NCI-H2081 (cell line): ENCODE data around the gene NUP62CL.
A peak's percentile ranks its signal among the peaks of the same experiment; 100 is the strongest.

Experiments used
- DNase-seq, 2 experiments: peaks; one replicate each; lab custom pipeline; 2025; lab: John Stamatoyannopoulos, UW

Gene NUP62CL

DNA sequence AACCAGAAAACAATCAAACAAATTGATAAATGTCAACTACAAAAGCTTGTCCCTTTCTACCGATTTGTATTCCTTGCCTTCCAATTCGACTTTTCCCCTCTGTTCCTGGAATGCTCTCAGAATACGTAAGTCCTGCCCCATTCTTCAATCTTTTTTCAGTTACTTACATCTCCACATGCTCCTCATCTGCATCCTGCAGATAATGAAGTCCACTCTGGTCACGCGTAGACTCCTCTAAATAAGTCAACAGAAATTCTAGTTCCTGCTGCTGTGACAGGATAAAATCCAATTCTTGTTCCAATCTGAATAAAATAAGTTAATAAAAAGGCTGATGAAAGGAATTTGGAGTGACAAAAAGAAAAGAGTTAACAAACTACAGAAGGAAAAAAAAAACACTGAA lies 53.2 kb downstream of the NUP62CL start:
- no peak for DNase-seq

DNA sequence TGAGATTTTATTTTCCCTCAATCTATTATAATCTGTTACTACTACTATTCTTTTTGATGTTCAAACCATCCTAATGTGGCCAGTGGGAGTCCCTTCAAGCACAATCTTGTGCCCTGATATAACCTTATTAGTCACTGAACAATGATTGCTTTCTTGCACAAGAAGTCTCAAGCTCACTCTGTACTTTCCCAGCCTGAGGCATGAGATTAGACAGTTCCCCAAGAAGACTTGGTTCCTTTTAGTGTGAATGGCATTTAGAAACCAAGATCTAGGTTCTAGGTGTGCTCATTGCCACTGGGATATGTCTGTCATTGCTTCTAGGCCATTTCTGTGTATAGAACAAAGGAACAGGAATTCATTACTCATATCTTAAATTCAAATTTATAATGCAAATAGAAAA lies 59.6 kb downstream of the NUP62CL start:
- no peak for DNase-seq

GRCh38 chrX:107135965-107136307 lies 70.3 kb downstream of the NUP62CL start:
- no peak for DNase-seq

- no peak for DNase-seq
Observed at GRCh38 chrX:107135049-107135964, 70.9 kb downstream of the NUP62CL start.

DNA sequence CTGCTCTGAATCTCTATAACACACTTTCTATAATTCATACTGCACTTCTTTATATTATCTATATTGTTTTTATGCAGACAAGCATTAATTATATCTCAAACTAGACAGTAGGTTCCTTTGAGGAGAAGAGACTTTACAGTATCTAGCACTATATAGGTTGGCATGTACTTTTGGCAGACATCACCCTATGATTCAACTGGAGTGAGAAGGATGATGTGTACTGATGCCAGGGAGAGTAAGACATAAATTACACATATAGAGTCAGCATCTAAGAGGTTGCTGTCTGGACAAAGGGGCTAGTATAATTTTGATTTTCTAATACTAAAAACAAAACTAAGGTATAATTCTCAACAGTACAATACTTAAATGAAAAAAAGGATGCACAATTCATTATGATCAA lies 82.5 kb downstream of the NUP62CL start:
- no peak for DNase-seq

- no peak for DNase-seq
Observed at GRCh38 chrX:107119283-107119682, 87.0 kb downstream of the NUP62CL start.

DNA sequence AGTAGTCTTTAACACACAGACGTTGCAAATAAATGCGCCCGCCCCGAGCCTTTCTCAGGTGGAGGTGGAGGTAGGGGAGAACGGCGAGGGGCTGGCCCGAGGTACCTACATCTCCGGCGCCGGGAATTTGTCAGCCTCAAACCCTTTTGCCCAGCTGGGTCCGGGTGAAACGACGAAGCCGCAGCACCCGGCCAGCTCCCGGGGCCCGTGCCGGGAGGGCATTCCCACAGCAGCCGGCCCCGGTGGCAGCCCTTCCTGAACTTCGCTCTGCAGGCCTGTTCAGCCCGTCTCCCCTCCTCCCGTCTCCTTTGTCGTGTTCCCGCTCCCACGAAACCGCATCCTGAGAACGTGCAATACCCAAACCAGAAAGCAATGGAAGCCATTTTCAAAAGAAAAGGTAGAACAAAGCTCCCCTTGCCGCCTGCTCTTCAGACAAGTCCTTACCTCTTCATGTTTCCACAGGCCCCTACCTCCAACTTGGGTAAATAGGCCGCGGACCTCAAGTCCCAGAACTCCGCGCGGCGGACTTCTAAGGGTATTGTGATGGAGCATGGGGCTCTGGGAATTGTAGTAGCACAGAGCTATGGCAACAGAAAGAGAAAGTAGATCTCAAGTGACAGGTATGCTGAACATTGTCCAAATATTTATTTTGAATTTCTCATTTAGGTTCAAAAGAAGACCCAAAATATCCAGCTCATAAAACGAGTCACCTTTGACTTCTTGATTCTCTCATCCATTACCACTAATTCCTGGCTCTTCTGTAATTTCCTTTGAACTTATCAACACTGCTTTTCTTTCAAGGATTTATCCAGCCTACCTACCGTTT lies 87.7 kb downstream of the NUP62CL start, which contains the start of gene RBM41:
RBM41 (minus strand) TSS at position 501 of the 826 bp plus-strand sequence; CDS start at position 452, 49 bp downstream.
- peak; percentile 80 to 92 for DNase-seq

DNA sequence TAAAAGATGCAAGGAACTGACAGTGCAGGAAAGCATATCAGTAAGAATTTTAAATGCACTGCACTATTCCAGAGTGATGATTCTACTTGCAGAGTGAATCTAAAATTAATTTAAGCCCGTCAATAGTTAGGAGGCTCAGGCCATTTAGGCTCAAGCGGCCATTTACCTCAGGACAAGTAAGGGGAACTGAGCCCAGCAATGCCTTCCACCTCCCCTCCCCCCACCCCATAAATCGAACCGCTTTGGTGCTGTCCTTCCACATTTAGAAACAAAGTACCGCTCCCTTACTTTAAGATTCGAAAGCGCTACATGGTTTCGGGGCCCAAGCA lies 88.3 kb downstream of the NUP62CL start:
- DNase-seq = no peak

DNA sequence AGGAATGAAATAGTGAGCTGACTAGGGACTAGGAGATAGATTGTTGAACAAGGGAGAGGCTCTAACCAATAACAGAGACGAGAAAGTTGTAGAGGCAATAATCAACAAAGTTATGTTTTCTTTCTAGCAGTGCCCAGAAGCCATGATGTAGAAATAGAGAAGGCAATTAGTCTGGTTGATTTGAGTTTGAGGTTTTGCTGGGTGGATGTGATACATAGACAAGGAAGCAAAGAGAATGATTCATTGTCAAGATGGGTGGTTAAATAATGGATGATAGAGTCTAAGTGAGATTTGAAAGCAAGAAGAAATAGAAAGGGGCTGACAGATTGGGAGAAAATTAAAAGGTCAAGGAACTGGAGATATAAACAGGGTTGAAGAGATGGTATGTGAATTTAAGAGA lies 98.8 kb downstream of the NUP62CL start:
- DNase-seq = no peak

- no peak for DNase-seq
Observed at GRCh38 chrX:107102980-107103379, 103.3 kb downstream of the NUP62CL start.

- no peak for DNase-seq
Observed at GRCh38 chrX:107076158-107076557, 130.1 kb downstream of the NUP62CL start.
